GM18873 (cell line): ENCODE measurements around the gene EYA3.

Experiments
- ATAC-seq: cut with Tn5 transposase; IDR thresholded peaks from one replicate; pipeline ENCODE4 v1.9.1; 2021; ENCODE audit warnings: mild to moderate bottlenecking, moderate library complexity, moderate number of reproducible peaks; ENCODE audit not compliant: unreplicated experiment, low FRiP score

EYA3 gene

GRCh38 chr1:27951396-27951795 lies 137.0 kb downstream of the EYA3 start:
- no peak for ATAC-seq

- no peak for ATAC-seq
These were observed 139.4 kb downstream of the EYA3 start for GRCh38 chr1:27949027-27949426.

GRCh38 chr1:27945020-27945419 lies 143.4 kb downstream of the EYA3 start:
- ATAC-seq = no peak

- ATAC-seq = no peak
These were observed 146.5 kb downstream of the EYA3 start for GRCh38 chr1:27941671-27942540.

- ATAC-seq = no peak
These were observed 147.4 kb downstream of the EYA3 start for GRCh38 chr1:27940870-27941560.

GRCh38 chr1:27940297-27940696 lies 148.1 kb downstream of the EYA3 start:
- no peak for ATAC-seq

- no peak for ATAC-seq
These were observed 149.9 kb downstream of the EYA3 start for GRCh38 chr1:27938488-27938887.

- no peak for ATAC-seq
These were observed 150.9 kb downstream of the EYA3 start for GRCh38 chr1:27937524-27937836.

GRCh38 chr1:27936370-27936769 lies 152.0 kb downstream of the EYA3 start:
- ATAC-seq = no peak

GRCh38 chr1:27935721-27936120 lies 152.7 kb downstream of the EYA3 start:
- ATAC-seq = no peak

GRCh38 chr1:27934818-27935549 lies 153.4 kb downstream of the EYA3 start, which contains the start of gene SMPDL3B:
TSS of gene SMPDL3B (plus strand) at chr1:27935000. CDS start at chr1:27935184, 184 bp downstream.
- no peak for ATAC-seq

- ATAC-seq = no peak
These were observed 156.7 kb downstream of the EYA3 start for GRCh38 chr1:27931759-27932158.

- no peak for ATAC-seq
These were observed 157.2 kb downstream of the EYA3 start for GRCh38 chr1:27931184-27931583.

- no peak for ATAC-seq
These were observed 160.0 kb downstream of the EYA3 start for GRCh38 chr1:27928216-27928954.

GRCh38 chr1:27922272-27922671 lies 166.1 kb downstream of the EYA3 start:
- ATAC-seq = no peak
